A549 (cell line): ENCODE data around the gene ABCA7. TPM values are rescaled to one million over a fixed set of nuclear protein-coding genes. Genes with fewer than 3 reads are reported as not detected.

Experiments used
- ATAC-seq, 2 experiments: fragments of 200-7000 bp in 1 of 2; fragments of >200 bp in 1 of 2; cut with Nextera tagmentation in 1 of 2; cut with Tn5 transposase in 1 of 2; 3 replicates each; pipeline versions ENCODE4 v1.8.0 to v1.9.1; 2018 to 2020; ENCODE audit warnings: mild to moderate bottlenecking in 1 of 2, moderate library complexity in 1 of 2
- CTCF ChIA-PET: fragments of 300-600 bp; sonication (Branson Sonifier 250); formaldehyde crosslinking; extraction: SDS; loops from one replicate; lab custom pipeline; 2021; ENCODE audit warnings: antibody characterized with exemption, inconsistent platforms; lab: Yijun Ruan, JAX
- POLR2A ChIA-PET: fragments of 350-600 bp; formaldehyde crosslinking; extraction: SDS; loops from one replicate; lab custom pipeline; 2021; ENCODE audit warnings: antibody characterized with exemption, inconsistent platforms; lab: Yijun Ruan, JAX
- DNase-seq, 2 experiments: peaks; one replicate each; pipeline versions ENCODE4 v3.0.0 to v3.0.0-alpha.2; 2011 to 2016; ENCODE audit warnings: low read depth in 1 of 2, low spot score in 1 of 2
- FAIRE-seq: peaks from 2 replicates; lab custom pipeline; 2011; peaks lifted over from hg19 to GRCh38; lab: Jason Lieb, UNC
- H3K27ac ChIP-seq, 2 experiments: fragments of >200 bp; sonication (Bioruptor Twin); formaldehyde crosslinking; 3 replicates each; pipeline ENCODE4 v1.5.1; 2016 to 2017
- H3K4me1 ChIP-seq: fragments of >200 bp; sonication (Bioruptor Twin); formaldehyde crosslinking; 3 replicates; pipeline ENCODE4 v1.6.1; 2016
- H3K4me2 ChIP-seq: fragments of >200 bp; sonication (Bioruptor Twin); formaldehyde crosslinking; 3 replicates; pipeline ENCODE4 v1.6.1; 2016
- H3K4me3 ChIP-seq: fragments of >200 bp; sonication (Bioruptor Twin); formaldehyde crosslinking; 3 replicates; pipeline ENCODE4 v1.5.1; 2016
- H3K9me3 ChIP-seq: fragments of >200 bp; sonication (Bioruptor Twin); formaldehyde crosslinking; 3 replicates; pipeline ENCODE4 v1.6.1; 2016
- ATOH8 ChIP-seq: fragments of 250-450 bp; sonication (Bioruptor Pico); IDR thresholded peaks from 2 replicates; pipeline ENCODE4 v1.5.0; 2020; ENCODE audit warnings: low read depth, mild to moderate bottlenecking, moderate library complexity
- BCL3 ChIP-seq: fragments of >200 bp; sonication (Bioruptor Twin); formaldehyde crosslinking; IDR thresholded peaks from 3 replicates; pipeline ENCODE4 v1.6.1; 2016
- BHLHE40 ChIP-seq: IDR thresholded peaks from 2 replicates; pipeline ENCODE4 v1.6.1; 2012; ENCODE audit warnings: low read depth, low read length, inconsistent platforms
- CHD2 ChIP-seq: fragments of 150-350 bp; IDR thresholded peaks from 2 replicates; pipeline ENCODE4 v1.6.1; 2014; ENCODE audit warnings: low read length; ENCODE audit not compliant: partially characterized antibody
- E2F6 ChIP-seq: IDR thresholded peaks from 2 replicates; pipeline ENCODE4 v1.6.1; 2012; ENCODE audit warnings: low read depth, borderline replicate concordance
- EHF ChIP-seq: fragments of 250-450 bp; sonication (Bioruptor Pico); IDR thresholded peaks from 2 replicates; pipeline ENCODE4 v1.5.0; 2020; ENCODE audit warnings: mild to moderate bottlenecking
- EHMT2 ChIP-seq: fragments of 200-600 bp; sonication (generic); IDR thresholded peaks from 2 replicates; pipeline ENCODE4 v1.6.1; 2016; ENCODE audit warnings: antibody characterized with exemption, low read depth, mild to moderate bottlenecking, moderate library complexity
- ELK1 ChIP-seq: fragments of 150-350 bp; IDR thresholded peaks from 2 replicates; pipeline ENCODE4 v1.6.1; 2014; ENCODE audit warnings: low read depth, mild to moderate bottlenecking, low read length
- EP300 ChIP-seq, 2 experiments: fragments of >200 bp; sonication (Bioruptor Twin); formaldehyde crosslinking; IDR thresholded peaks; 2 replicates in 1 of 2; 3 replicates in 1 of 2; pipeline ENCODE4 v1.6.1; 2016 to 2017
- FOXS1 ChIP-seq: fragments of 250-450 bp; sonication (Bioruptor Pico); IDR thresholded peaks from 2 replicates; pipeline ENCODE4 v1.5.0; 2020; ENCODE audit warnings: mild to moderate bottlenecking, moderate library complexity
- HES2 ChIP-seq: fragments of >200 bp; sonication (Bioruptor Twin); formaldehyde crosslinking; IDR thresholded peaks from 2 replicates; pipeline ENCODE4 v1.6.1; 2016
- HEYL ChIP-seq: fragments of 250-450 bp; sonication (Bioruptor Pico); IDR thresholded peaks from 2 replicates; pipeline ENCODE4 v1.8.0; 2021; ENCODE audit warnings: mild to moderate bottlenecking, moderate library complexity
- HOXA7 ChIP-seq: fragments of 250-450 bp; sonication (Bioruptor Pico); IDR thresholded peaks from 2 replicates; pipeline ENCODE4 v1.5.0; 2020; ENCODE audit warnings: mild to moderate bottlenecking, moderate library complexity
- HOXB13 ChIP-seq: fragments of 250-450 bp; sonication (Bioruptor Pico); IDR thresholded peaks from 2 replicates; pipeline ENCODE4 v1.5.0; 2020; ENCODE audit warnings: low read depth, mild to moderate bottlenecking, moderate library complexity
- HOXB5 ChIP-seq: fragments of 250-450 bp; sonication (Bioruptor Pico); IDR thresholded peaks from 2 replicates; pipeline ENCODE4 v1.5.0; 2020; ENCODE audit warnings: mild to moderate bottlenecking, moderate library complexity
- KDM1A ChIP-seq: fragments of 200-600 bp; sonication (generic); IDR thresholded peaks from 2 replicates; pipeline ENCODE4 v1.6.1; 2016; ENCODE audit warnings: low read depth, mild to moderate bottlenecking
- MAFK ChIP-seq: fragments of 450-650 bp; IDR thresholded peaks from 2 replicates; pipeline ENCODE4 v1.6.1; 2014; ENCODE audit not compliant: partially characterized antibody
- MAX ChIP-seq: IDR thresholded peaks from 2 replicates; pipeline ENCODE4 v1.6.1; 2012
- NFE2L2 ChIP-seq: fragments of 150-350 bp; conservative IDR thresholded peaks from 2 replicates; pipeline ENCODE4 v1.6.1; 2014; ENCODE audit warnings: low read length
- NPAS2 ChIP-seq: fragments of 250-450 bp; sonication (Bioruptor Pico); IDR thresholded peaks from 2 replicates; pipeline ENCODE4 v1.8.0; 2022; ENCODE audit warnings: mild to moderate bottlenecking, moderate library complexity, borderline replicate concordance
- NR3C1 ChIP-seq: fragments of >200 bp; sonication (Bioruptor Twin); formaldehyde crosslinking; IDR thresholded peaks from 3 replicates; pipeline ENCODE4 v1.6.1; 2017
- PHF8 ChIP-seq: fragments of 200-600 bp; sonication (generic); IDR thresholded peaks from 2 replicates; pipeline ENCODE4 v1.6.1; 2016; ENCODE audit warnings: low read depth, mild to moderate bottlenecking, antibody characterized with exemption, moderate library complexity, borderline replicate concordance
- RFX5 ChIP-seq: fragments of 450-650 bp; IDR thresholded peaks from 2 replicates; pipeline ENCODE4 v1.7.1; 2014; ENCODE audit warnings: antibody characterized with exemption, mild to moderate bottlenecking, moderate library complexity
- RNF2 ChIP-seq: fragments of 200-600 bp; sonication (generic); IDR thresholded peaks from 2 replicates; pipeline ENCODE4 v1.6.1; 2016; ENCODE audit warnings: low read depth, mild to moderate bottlenecking, antibody characterized with exemption, moderate library complexity, borderline replicate concordance
- SMC3 ChIP-seq: fragments of >200 bp; sonication (Bioruptor Twin); formaldehyde crosslinking; IDR thresholded peaks from 3 replicates; pipeline ENCODE4 v1.6.1; 2018; ENCODE audit warnings: inconsistent platforms
- SREBF2 ChIP-seq: fragments of 450-650 bp; IDR thresholded peaks from 2 replicates; pipeline ENCODE4 v1.6.1; 2014; ENCODE audit warnings: mild to moderate bottlenecking, moderate library complexity
- USF2 ChIP-seq: fragments of 450-650 bp; IDR thresholded peaks from 2 replicates; pipeline ENCODE4 v1.6.1; 2014; ENCODE audit warnings: antibody characterized with exemption
- ZFP36 ChIP-seq: fragments of 450-650 bp; IDR thresholded peaks from 2 replicates; pipeline ENCODE4 v1.6.1; 2014; ENCODE audit warnings: borderline replicate concordance; ENCODE audit not compliant: partially characterized antibody
- ZSCAN20 ChIP-seq: fragments of 250-450 bp; sonication (Bioruptor Pico); IDR thresholded peaks from 2 replicates; pipeline ENCODE4 v1.8.0; 2022; ENCODE audit warnings: mild to moderate bottlenecking, moderate library complexity
- WGBS: methylation state at CpG from one replicate; pipeline ENCODE4 v1.1.6; 2017; ENCODE audit errors: missing lambda C conversion rate; 5-methylcytosine and 5-hydroxymethylcytosine counted together
- polyA plus RNA-seq, 4 experiments: library from polyadenylated mRNA; depleted of rRNA in 3 of 4; stranded (reverse); fragments of >200 nt; fragmentation: RNase III in 1 of 4; extraction: RNeasy Plus Mini Kit Qiagen cat#74134 plus additional on column Dnase treatment in 1 of 4; gene quantifications; 2 replicates in 3 of 4; 3 replicates in 1 of 4; pipeline ENCODE4 v1.2.3, GENCODE V29; 2011 to 2017

Gene ABCA7
- polyA plus RNA-seq, 2 of the 4 experiments (the other 2 are of a cell fraction) = 5.0 to 13.5 TPM

- Histone ChIP-seq H3K9me3 (no peaks in the 10 kb centered on the region), H3K4me1 (no peaks in the 10 kb centered on the region; the same call in 2 of the 3 replicates), H3K27ac (no peak overlapping the region), H3K4me3 (no peak overlapping the region), H3K4me2 (no peak overlapping the region)
- no peak for TF ChIP-seq ELK1
- TF ChIP-seq ATOH8 (CRISPR knock-in tag) = no peak
- TF ChIP-seq RNF2 = no peak
- no peak for TF ChIP-seq HOXB5
- TF ChIP-seq BHLHE40 = no peak
- no peak for TF ChIP-seq NR3C1
- TF ChIP-seq NFE2L2 = no peak
- no peak for TF ChIP-seq EP300 (IDR thresholded peaks at IDR 0.05)
- no peak for TF ChIP-seq RFX5
- TF ChIP-seq FOXS1 = no peak
- no peak for TF ChIP-seq MAX
- no peak for TF ChIP-seq ZSCAN20 (CRISPR knock-in tag)
- no peak for TF ChIP-seq HEYL (CRISPR knock-in tag)
- TF ChIP-seq EHMT2 = no peak
- TF ChIP-seq USF2 = no peak
- TF ChIP-seq NPAS2 = no peak
- no peak for TF ChIP-seq SREBF2
- no peak for TF ChIP-seq MAFK
- no peak for TF ChIP-seq EHF (CRISPR knock-in tag)
- ChIA-PET CTCF (interaction anchor here (1.1 to 1.2 kb wide), 2 partner anchors 12 to 51 kb away, joined by 3 read pairs; no protein-coding TSS in a partner anchor), POLR2A (no interaction called here)
- no peak for DNase-seq
- 88% methylated on average over 22 of the region's 27 CpGs for whole genome bisulfite sequencing
- ATAC-seq = no peak
- FAIRE-seq = no peak
Observed at GRCh38 chr19:1006711-1007398, 33.1 kb upstream of the ABCA7 start.

- no peak overlapping the region for H3K4me3 ChIP-seq
- no peaks in the 10 kb centered on the region for H3K9me3 ChIP-seq
- 96% methylated on average over 42 of the region's 73 CpGs for WGBS
- no peak overlapping the region for H3K27ac ChIP-seq
- TF ChIP-seq HOXA7 (CRISPR knock-in tag) = no peak
- TF ChIP-seq NPAS2 = no peak
- TF ChIP-seq CHD2 = no peak
- no peak for TF ChIP-seq BHLHE40
- TF ChIP-seq ZFP36 = no peak
- TF ChIP-seq PHF8 = no peak
- TF ChIP-seq E2F6 = no peak
- TF ChIP-seq KDM1A = no peak
- TF ChIP-seq FOXS1 = no peak
- no peak for TF ChIP-seq HES2
- TF ChIP-seq HOXB13 = no peak
- no peak for TF ChIP-seq SMC3
- TF ChIP-seq BCL3 = no peak
- no peak for TF ChIP-seq HEYL (CRISPR knock-in tag)
- no peak for TF ChIP-seq EP300 (IDR thresholded peaks at IDR 0.05)
- POLR2A ChIA-PET = no interaction called here
- DNase-seq = no peak
- no peak for FAIRE-seq
- CTCF ChIA-PET = interaction anchor here (1.2 kb wide), 1 partner anchor 50 kb away, joined by 3 read pairs; no protein-coding TSS in a partner anchor
- ATAC-seq = no peak
- H3K4me1 ChIP-seq = no peaks in the 10 kb centered on the region
- H3K4me2 ChIP-seq = no peak overlapping the region
Observed at GRCh38 chr19:1007399-1008251, 32.3 kb upstream of the ABCA7 start.
